CD4-positive, alpha-beta T cell treated with Interferon alpha-2 for 1 hour (primary cell): ENCODE data around the gene LY6G6F.
A peak's percentile ranks its signal among the peaks of the same experiment; 100 is the strongest.

Experiments used
- DNase-seq, 2 donors: peaks; one replicate each; pipeline ENCODE4 v3.0.0-alpha.2; 2020 to 2022

Gene LY6G6F

GRCh38 chr6:31725502-31726350 lies 19.1 kb downstream of the LY6G6F start:
- DNase-seq, result no peak

GRCh38 chr6:31727034-31727716 lies 20.5 kb downstream of the LY6G6F start:
- DNase-seq, result peak; percentile 30 to 74

- no peak for DNase-seq
These were observed 21.3 kb downstream of the LY6G6F start for GRCh38 chr6:31727717-31728671.

- DNase-seq, result no peak
These were observed 22.3 kb downstream of the LY6G6F start, which contains the start of gene DDAH2 for GRCh38 chr6:31728767-31729514. Gene DDAH2 (minus strand): TSS chr6:31729299. CDS start chr6:31729161, 138 bp downstream.

- DNase-seq, result peak; percentile 82 to 85
These were observed 22.9 kb downstream of the LY6G6F start for GRCh38 chr6:31729515-31729978.

GRCh38 chr6:31729979-31730630 lies 23.4 kb downstream of the LY6G6F start:
- peak; percentile 74 to 80 for DNase-seq

- no peak for DNase-seq
These were observed 24.0 kb downstream of the LY6G6F start for GRCh38 chr6:31730631-31731086.

- no peak for DNase-seq
These were observed 25.4 kb downstream of the LY6G6F start for GRCh38 chr6:31732029-31732428.

- no peak for DNase-seq
These were observed 27.1 kb downstream of the LY6G6F start for GRCh38 chr6:31733734-31734133.

GRCh38 chr6:31734247-31734820 lies 27.7 kb downstream of the LY6G6F start:
- DNase-seq, result no peak

GRCh38 chr6:31734821-31735406 lies 28.2 kb downstream of the LY6G6F start:
- DNase-seq, result peak; percentile 78 to 83

- peak; percentile 87 for DNase-seq
These were observed 29.5 kb downstream of the LY6G6F start, which contains the start of gene CLIC1 for GRCh38 chr6:31736021-31736767. Gene CLIC1 (minus strand): TSS chr6:31736530. CDS start chr6:31736300, 230 bp downstream.

GRCh38 chr6:31736768-31737314 lies 30.2 kb downstream of the LY6G6F start:
- DNase-seq, result peak in 1 of 2 donors; percentile 26

- peak; percentile 58 to 63 for DNase-seq
These were observed 30.8 kb downstream of the LY6G6F start for GRCh38 chr6:31737315-31737990.

GRCh38 chr6:31737991-31738979 lies 31.6 kb downstream of the LY6G6F start:
- peak; percentile 87 to 88 for DNase-seq

GRCh38 chr6:31739639-31740396 lies 33.2 kb downstream of the LY6G6F start, which contains the start of gene MSH5:
Gene MSH5 (plus strand): TSS chr6:31740005. CDS start chr6:31740467, 462 bp downstream.
- peak; percentile 97 to 98 for DNase-seq
